GM19468 (cell line): ENCODE measurements around the gene MACROD2.
"Not testable (repeated sequence)": the region's sequence is repeated elsewhere in the genome, so short reads cannot be mapped to it uniquely, and the experiment has no call there.

Source experiments
- ATAC-seq: cut with Tn5 transposase; IDR thresholded peaks from one replicate; pipeline ENCODE4 v1.9.1; 2021; ENCODE audit warnings: mild to moderate bottlenecking, moderate library complexity, moderate number of reproducible peaks; ENCODE audit not compliant: unreplicated experiment; ENCODE audit errors: extremely low read depth

Gene MACROD2

DNA sequence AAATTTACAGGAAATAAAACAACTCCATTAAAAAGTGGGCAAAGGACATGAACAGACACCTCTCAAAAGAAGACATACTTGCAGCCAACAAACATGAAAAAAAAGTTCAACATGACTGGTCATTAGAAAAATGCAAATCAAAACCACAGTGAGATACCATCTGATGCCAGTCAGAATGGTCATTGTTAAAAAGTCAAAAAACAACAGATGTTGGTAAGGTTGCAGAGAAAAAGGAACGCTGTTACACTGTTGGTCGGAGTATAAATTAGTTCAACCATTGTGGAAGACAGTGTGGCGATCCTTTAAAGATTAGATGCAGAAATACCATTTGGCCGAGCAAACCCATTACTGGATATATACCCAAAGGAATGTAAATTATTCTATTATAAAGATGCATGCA, 1200.1 kb downstream of the MACROD2 start:
- no peak for ATAC-seq

DNA sequence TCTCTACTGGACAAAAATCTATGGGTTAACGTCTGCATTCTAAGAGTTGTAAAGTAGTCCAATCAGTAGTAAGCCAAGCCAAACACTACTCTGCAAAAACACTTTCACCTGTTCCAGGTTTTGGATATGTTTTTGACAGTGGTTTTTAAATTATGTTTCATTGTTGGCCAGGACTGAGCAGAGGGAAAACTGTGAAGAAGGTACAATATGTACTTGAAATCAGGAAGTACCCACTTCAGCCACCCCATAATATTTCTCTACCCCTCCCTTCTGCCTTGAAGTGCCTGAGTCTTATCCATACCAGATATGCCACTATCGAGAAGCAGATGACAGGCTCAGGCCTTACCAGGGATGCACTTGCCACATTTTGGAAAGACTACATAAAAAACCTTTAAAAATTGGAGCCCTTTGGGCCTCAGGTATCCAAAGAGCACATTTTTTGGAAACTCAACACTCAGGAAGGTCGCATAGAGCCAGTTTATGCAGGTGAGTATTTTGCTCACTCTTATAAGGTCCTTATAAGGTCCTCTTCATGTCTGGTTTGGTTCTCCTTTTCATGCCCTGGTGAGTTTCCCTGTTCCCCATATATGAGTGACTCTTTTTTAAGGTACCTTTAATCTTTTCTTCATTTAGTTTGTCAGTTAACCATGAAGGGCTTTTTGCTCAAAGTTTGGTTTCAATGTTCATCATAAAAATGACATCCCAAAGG, 1201.4 kb downstream of the MACROD2 start:
- ATAC-seq: no peak

DNA sequence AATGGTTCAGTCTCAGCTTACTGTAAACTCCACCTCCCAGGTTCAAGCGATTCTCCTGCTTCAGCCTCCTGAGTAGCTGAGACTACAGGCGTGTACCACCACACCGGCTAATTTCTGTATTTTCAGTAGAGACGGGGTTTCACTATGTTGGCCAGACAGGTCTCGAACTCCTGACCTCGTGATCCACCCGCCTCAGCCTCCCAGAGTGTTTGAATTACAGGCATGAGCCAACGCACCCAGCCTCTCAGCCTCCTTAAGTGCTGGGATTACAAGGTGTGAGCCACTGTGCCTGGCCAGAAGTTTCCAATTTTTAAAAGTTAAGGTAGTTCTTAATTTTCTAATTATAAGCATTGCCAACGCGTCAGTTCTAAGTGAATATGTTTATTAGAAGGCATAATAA, 1202.7 kb downstream of the MACROD2 start:
- ATAC-seq: not testable (repeated sequence)

DNA sequence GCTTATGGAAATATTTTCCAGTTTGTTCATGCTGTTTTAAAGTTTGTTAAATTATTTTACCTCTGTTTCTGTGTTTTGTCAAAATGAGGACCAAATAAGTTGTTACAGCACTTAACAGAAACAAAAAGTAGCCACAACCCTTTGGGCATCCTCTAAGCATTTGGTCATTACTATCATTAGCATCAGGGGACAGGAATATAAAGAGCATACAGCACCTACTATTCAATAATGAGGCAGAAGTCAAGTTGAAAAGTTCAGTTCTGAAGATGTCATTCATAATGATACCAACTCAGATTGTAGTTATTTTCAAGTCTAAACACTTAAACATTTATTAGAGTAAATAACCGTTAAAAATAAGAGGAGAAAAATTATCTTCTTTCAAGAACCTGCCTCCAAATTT, 1204.4 kb downstream of the MACROD2 start:
- ATAC-seq: no peak

DNA sequence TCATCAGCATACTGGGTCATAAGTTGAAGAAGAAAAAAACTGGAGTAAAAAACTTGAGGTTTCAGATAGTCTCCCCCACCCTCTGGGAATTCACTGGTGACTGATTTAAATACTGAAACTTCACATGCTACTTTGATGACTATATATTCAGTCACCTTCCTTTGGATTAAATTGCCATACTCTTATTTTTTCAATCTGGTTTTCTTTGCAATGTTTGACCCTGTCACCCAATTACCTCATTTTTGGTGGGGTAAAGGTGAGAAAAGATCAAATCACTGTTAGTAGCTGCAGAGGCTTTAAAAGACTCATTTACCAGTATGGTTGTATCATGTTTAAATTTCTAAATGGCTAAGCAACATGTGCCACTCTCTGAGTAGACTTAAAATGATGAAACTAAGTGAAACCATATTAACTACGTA, 1204.8 kb downstream of the MACROD2 start:
- no peak for ATAC-seq

DNA sequence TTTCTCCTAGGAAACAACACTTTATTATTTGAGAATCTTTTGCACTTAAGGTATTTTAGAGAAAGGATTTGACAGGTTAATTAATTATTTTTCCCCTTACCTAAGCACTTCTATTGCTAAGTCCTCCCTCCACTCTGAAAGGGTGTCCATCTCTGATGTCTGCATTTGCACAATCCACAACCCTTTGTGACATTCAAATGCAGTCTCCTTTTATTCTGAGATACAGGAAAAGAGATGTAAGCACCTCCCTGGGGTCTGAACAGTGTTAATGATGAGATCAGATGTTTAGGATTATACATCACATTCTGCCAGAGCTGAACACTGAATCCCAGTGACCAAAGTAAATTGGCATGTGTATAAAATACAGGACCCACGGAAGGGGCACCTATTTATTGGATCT, 1206.3 kb downstream of the MACROD2 start:
- ATAC-seq: no peak

DNA sequence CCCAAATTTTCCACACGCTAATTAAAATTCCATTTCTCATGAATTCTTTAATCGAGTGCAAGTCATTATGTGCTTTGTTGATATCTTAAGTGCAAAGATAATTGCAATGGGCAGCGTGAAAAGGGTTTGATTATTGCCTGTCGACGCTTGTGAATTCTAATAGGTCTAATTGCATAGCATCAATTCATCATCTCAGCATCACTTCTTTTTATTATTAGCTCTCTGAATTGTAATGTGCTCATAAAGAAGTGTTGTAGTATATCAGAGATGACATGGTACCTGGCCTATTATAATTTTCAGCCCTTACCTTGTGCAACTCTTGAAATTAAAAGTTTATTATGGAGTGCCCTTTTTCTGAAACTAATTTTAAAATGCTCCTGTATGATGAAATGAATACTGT, 1208.9 kb downstream of the MACROD2 start:
- ATAC-seq: no peak

DNA sequence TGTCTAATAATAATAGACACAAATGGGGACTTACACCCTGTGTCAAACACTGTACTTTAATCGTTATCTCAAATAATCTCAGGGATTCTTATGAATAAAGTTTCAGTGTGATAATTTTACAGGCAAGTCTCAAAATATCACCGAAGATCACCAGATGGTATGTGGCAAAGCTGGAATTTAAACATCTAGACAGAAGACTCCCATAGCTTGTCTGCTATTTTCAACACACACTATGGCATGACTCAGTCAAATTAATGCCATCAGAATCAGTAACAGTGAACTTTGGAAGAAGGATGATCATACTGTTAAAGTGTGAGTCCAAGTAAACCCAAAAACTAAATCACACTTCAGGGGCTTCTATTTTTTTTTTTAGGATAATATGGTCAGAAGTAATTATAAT, 1209.7 kb downstream of the MACROD2 start:
- no peak for ATAC-seq

DNA sequence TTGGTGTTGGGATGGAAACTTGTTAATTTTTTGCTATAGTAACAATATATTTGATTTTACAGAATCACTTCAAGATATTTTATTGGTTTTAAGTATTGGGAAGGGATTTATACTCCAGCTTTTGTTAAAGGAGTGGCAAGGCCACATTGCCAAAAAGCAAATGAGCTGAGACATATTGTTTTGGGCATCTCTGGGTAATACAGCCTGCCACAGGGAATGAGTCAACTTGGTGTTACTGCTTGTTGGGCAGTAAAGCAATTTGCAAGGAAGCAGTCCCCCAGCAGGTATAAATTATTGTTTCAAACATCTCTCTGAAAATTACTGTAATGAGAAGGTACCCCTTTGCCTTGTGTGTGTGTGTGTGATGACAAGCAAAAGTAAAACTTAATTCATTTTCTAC, 1210.4 kb downstream of the MACROD2 start:
- ATAC-seq: no peak

DNA sequence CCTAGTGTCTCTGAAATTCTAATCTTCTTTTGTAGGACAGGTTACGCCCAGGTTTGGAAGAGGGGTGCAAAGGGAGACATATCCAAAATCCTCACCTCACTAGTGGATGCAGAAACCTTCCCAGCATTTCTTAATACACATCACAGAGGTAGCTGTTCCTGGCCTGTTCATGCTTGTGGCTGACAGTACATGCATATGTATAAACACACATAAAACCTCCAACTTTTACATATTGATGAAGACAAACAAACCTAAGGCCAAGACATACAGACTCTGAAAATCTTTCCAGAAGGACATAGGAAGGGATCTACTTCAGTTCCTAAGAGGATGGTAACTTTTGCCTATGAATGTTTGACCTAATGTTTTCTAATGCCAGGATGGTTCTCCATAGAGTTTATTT, 1214.2 kb downstream of the MACROD2 start:
- ATAC-seq: no peak

DNA sequence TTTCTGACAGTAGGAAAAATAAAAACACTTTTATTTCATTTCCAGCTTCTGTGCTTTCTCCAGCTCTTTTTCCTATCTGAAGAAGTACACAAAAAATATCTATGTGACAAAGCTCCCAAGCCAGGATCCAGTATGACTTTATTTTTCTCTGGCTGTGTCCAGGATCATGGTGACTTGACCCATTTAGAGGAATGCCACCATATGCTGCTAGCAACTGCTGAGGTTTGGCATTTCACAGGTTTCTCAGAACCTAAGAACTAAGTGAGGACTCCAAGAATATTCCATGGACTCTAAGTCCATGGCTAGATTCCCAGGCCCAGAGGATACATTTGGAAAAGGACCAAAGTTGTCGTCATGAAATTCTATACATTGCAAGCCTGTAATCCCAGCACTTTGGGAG, 1218.7 kb downstream of the MACROD2 start:
- no peak for ATAC-seq

DNA sequence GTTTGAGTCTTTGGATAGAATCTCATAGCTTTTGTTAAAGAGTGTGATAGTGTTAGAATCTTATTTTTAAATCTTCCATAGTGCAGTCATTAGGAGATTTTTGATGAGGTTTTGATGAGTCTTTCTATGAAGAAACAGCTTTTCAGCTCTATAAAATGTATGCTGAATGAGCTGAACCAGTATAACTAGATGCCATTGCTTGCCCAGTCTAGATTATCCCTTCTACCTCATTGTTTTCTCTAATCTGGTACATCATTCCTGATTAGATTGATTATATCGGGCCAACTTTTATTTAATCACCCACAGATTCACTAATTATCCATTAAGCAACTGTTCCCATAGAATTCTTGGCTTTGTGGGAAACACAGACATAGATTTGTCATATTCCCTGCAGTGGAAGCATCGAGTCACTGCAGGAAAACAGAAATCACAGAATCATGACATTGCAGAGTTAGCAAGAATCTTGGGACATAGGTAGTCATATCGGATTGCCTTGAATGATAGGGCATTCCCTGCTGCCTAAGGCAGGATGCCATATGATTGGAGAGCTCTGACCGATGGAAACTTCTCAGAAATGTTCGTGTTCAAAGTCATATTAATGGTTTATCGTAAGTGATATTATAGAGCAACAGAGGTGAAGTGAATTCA, 1224.8 kb downstream of the MACROD2 start:
- no peak for ATAC-seq

DNA sequence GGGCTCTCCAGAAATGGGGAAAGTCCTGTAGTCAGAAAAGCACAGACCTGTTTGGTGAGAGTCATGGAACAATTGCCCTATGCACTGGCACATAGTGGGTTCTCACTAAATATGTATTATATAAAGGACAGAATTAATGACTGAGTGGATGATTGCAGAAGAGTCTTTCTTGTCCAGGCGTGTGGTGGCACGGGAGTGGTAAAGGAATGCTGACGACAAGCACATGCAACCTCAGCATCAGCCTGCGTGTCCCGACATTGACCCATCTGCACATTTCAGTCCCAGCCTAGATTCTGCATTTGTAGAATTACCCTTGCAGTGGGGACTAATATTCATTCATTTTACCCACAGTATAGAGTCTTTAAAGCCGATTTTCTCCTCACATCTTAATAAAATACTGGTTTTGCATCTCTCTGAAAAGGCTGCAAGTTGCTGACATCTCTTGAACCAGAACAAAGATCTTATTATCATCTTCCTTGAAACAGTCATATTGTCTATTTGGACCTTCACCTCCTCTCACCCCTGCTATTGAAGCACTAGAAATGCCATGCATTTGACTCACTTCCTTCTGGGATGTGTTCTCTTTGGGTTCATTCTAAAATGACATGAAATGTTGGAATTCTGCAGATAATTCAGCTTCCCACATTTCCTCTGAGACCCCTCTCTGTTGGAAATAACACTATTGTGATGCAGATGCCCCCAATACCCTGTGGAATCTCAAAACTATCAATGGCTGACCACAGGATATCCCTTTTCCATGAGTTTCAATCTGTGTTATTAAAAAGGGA, 1225.7 kb downstream of the MACROD2 start:
- no peak for ATAC-seq

DNA sequence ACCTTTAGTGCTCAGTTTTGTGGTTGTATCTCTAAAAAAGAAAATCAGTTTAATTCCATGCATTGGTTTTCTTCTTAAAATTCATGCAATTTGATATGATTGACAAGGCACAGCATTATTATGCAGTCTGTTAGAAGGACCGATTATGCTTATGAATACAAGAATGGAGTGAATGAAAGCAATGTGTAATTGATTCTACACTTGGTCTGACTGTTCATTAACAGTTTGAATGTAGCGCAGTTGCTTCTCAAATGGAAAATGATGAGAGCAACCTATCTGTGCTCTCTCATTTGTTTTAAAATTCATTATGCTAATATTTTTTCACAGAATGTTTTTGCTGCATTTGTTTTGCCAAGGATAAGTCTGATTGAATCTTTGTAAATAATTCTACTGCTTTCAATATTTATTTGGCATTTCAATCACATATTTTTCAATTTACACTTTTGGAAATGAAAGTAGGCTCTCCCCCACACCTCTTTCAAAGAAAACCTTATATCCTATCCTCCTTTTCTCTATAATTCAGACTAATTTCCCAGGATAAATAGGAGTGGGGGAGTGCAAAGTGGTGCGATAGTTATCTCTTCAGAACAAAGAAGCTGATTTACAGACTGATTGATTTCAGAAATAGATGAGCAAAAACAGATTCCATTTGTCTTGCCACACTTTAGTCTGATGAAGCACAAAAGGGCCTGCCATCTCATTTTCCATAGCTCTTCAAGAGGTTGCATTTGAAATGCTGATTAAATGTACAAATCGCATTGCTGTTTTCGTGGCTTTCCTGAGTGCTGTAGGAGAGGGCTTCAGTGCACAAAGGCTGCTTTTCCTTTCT, 1227.4 kb downstream of the MACROD2 start:
- ATAC-seq: no peak

DNA sequence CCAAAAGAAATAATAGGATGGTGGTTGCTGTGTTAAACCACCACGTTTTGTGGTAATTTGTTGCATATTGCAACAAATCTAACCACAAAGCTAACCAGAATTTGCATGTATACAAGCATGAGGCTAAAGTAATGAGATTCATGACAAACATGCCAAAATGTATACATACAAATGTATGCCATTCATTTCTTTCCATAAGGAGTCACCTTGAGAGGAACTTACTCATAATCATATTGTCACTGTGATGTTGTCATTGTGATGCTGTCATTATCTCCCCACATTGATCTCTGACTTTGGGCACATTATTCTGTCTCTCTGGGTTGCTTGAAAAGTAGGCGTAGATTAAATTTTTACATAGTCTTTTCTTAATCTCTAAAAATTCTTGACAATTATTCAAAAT, 1228.9 kb downstream of the MACROD2 start:
- ATAC-seq: no peak

DNA sequence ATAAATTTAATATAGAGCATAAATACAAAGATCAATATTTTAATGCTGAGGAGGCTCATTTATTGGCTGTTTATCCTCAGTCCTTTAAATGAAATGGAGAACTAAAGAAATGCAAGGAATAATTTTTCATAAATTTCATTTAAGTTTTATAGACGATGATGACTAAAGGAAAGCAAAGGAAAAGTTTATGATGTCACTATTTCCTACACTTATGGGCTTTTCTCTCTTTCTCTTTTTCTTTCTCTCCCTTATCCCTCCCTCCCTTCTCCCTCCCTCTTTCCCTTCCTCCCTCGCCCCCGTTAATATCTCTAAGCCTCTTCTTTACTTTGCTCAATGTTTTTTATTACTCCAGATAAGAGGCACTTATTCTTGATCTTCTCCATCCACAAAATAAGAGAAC, 1231.8 kb downstream of the MACROD2 start:
- no peak for ATAC-seq

DNA sequence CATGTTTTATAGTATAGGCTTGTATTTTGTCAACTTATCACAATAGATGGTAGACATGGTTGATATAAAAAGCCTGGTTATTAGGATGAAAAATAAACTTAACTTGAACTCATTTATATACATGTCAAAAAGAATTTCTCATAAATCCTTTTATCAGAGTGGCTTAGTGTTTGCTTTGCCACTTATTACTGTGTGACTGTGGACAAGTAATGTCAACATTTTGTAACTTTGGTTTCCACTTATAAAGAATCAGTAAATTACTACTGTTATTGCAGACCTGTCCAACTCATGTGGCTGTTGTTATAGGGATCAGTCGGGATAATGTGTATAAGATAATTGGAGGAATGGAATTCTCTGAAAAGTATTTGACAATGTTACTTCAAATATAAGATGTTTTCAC, 1236.9 kb downstream of the MACROD2 start:
- no peak for ATAC-seq

DNA sequence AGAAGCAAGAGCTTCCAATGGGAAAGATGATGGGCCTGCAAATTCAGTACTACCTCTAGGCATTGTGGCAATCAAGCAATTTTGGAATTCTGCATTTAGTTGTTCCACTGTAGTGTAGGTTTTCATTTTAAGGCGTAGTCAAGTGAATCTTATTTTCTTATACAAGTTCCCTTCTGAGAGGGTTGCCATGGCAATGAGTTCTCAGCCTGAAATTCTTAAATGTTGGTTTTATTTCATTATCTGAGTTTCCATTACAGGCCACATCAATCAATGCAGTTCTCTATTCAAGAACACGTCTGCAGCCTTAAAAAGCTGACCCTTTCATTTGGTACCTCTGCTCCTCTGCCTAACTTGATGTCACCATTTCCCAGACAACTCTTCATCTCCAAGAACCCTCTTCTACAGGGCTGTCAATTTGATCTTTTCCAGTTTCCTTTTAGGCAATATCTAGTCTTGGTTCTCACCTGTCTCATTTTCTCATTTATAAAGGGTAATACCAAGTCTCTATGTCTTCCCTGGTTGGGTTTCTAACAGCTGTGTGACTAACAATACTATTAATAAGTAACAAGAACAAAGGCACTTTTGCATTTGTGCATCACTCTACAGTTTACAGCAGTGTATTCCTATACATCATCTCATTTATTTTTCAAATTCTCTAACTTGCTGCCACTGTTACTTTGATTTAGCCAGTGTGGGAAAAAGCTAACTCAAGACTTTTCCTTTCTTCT, 1240.3 kb downstream of the MACROD2 start:
- no peak for ATAC-seq

DNA sequence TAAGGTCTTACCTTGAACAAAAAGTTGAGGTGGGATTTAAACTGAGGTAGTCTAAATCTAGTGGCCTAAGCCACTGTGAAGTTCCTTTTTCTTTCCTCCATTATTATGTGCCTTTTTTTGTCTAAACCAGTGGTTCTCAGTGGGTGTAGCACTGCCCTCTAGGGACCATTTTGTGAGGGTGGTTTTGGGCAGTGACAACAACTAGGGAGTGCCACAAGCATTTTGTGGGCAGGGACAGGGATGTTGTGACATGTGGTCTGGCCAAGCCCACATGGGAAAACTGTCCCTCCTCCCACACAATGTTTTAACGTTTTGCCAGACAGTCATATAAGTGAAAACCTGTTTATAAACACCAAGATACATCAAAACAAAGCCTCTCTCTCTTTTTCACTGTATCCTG, 1241.5 kb downstream of the MACROD2 start:
- ATAC-seq: peak; percentile 36
